IPS DF 19.7 (cell line): ENCODE data around the gene TTF1.
"Not testable (repeated sequence)": the region's sequence is repeated elsewhere in the genome, so short reads cannot be mapped to it uniquely, and the experiment has no call there.

ENCODE experiments used
- DNase-seq: peaks from one replicate; pipeline ENCODE4 v3.0.0-alpha.2; 2013; ENCODE audit warnings: low read depth, low spot score

TTF1 gene

DNA sequence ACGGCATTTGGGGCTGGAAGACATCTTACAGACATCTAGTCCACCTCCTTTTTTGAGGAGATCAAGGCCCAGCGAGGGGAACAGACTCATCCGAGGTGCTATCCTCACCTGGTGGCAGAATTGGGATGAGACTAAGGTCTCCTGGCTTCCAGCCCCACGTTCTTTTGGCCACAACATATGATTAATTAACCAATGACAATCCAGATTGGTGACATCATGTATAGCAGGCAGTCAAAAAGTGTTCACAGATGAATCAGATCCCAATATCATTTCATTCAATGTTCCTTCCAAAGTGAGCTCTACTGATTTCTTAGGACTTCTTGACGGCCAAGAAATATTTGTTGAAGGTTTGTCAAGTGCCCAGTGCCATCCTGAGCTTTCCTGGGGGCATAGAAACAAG, 7.3 kb upstream of the TTF1 start:
- no peak for DNase-seq

DNA sequence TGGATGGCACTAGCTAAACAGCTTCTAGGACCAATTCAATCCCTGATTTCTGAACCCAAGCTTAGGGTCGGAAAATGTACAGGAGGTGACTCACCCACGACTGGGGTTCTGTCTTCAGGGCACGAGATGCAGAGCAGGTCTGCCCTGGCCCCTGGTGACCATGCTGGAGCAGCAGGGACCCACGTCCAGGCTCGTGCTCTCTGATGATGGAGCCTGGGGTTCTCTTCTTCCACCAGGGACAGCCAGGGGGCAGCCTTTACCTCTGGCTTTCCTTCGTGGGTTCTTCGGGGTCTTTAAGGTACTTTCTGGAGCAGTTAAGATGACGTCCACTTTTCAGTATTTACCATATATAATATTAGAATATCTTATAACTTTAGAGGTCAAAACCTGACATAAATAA, 5.4 kb upstream of the TTF1 start:
- no peak for DNase-seq

DNA sequence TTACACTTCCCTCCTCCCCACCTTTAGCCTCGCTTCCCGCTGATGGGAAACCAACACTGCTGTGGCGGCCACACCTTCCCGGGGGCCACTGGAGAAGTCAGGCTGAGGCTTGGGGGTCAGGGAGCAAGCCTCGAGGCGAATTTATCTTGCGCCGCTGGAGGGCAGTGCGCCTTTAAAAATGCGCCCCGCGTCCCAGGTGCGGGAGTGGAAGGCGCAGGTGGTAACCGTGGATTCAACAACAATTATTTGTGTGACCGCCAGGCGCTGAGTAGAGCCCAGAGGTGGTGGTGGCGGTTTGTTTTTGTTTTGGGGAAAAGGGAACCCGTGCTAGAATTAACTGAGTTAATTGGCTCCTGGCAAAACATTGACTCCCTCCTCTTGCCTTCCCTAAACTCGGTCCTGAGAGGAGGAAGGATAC, 4.5 kb upstream of the TTF1 start:
- peak; percentile 45 for DNase-seq

GRCh38 chr9:132410642-132411041, 4.0 kb upstream of the TTF1 start:
- DNase-seq, result no peak

DNA sequence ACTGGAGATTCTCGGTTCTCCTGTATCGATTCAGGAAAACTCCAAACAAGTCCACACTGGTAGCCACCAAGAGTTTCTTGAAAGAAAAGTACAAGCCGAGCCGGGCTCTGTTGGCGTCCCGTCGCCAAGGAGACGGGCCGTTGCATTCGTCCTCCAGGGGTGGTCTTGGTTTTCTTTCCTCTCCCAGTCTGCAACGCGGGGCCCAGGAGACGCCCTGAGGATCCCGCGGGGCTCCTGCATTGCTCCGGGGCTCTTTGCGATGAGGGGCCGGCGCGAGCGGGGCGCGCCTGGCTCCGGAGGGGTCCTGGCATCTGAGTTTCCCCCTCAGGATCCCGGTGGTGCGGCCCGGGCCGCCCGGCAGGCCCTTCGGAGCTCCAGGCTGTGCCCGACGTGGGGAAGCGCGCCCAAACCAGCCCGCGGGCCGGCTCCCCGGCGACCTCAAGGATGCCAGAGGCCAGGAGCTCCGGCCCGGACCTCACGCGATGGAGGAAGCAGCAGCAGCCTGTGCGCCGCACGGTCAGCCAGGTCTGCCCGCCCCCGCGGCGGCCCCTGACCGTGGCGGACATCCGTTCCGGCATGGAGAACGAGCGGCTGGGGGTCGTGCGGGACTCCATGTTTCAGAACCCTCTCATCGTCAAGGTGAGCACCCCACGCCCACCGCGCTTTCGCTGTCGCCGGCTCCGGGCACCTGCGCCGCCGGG, 3.3 kb upstream of the TTF1 start, which contains the start of gene CFAP77:
TSS of gene CFAP77 (plus strand) at position 384 of the 701 bp plus-strand sequence. CDS start at position 445, 61 bp downstream.
- no peak for DNase-seq

DNA sequence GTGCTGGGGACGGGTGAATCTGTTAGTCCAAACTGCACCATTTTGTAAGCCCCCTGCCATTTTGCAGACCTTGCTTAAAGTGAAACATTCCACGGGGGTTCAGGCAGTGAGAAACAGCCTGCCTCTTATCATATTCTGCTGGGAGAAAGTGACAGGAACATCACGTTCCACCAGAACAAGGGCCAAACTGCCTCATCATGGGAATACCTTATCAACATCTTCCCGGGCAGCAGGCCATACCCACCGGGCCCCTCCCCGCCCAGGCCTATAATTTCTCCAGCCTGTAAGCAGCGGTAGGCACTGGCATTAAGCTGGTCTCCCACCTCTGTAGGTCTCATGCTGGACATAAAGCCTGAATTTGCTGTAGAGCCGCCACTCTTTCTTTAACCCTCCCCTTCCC, 1.9 kb upstream of the TTF1 start:
- no peak for DNase-seq

DNA sequence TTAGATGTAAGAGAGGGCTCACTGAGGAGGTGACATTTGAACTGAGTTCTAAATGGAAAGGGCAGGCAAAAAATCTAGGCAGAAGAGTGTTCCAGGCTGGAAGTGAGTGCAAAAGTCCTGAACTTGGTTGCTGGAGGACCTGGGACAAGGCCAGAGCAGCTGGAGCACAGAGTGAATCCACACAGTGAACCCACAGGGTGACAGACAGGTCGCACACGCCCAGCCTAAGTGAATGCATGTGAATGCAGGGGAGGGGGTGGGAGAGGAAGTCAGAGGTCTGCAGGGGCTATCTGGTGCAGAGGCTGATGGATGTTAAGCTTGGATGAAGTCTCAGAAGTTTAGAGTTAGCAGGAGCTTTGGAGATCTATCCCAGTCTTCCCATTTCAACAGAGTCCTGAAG, 556 bp upstream of the TTF1 start:
- DNase-seq, result no peak

GRCh38 chr9:132404228-132404881, 2.3 kb downstream of the TTF1 start:
- no peak for DNase-seq

- no peak for DNase-seq
Measured at GRCh38 chr9:132401824-132402223, 4.8 kb downstream of the TTF1 start.

- no peak for DNase-seq
Measured at GRCh38 chr9:132395560-132395959, 11.1 kb downstream of the TTF1 start.

DNA sequence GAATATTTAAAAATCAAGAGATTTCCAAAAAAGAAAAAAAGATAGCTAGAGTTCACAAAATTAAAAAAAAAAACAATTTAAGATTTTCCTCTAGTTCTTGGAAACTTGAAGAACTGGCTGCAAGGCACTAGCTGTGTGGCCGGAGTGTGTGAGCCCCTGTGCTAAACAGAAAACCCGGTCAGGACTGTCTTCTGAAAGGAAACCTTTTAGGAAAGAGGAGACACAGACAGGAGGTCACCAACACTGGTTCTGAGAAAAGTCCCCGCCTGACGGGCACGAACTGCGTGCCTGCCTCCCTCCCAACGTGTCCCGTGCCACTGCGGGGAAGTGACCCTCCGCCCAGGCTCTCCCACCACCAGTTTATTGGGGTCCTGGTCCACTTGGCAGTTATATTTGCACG, 15.2 kb downstream of the TTF1 start:
- no peak for DNase-seq

GRCh38 chr9:132390966-132391365, 15.7 kb downstream of the TTF1 start:
- no peak for DNase-seq

DNA sequence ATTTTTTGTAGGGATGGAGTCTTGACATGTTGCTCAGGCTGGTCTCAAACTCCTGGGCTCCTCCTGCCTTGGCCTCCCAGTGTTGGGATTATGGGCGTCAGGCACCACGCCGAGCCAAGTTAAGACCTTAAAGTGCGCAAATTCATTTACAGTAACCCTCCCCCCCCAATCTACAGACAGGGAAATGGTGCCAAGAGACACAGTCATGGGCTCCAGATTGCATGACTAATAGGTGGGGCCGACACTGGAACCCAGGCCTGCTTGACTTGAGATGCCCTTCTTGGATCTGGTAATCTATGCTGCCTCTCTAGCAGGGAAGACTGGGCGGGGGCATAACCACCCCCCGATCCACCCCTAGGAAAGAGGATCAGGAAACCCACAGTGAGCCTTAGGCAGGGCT, 19.5 kb downstream of the TTF1 start:
- DNase-seq, result no peak

- DNase-seq, result no peak
Measured at GRCh38 chr9:132384376-132384775, 22.3 kb downstream of the TTF1 start.

GRCh38 chr9:132383462-132383883, 23.2 kb downstream of the TTF1 start:
- no peak for DNase-seq

- no peak for DNase-seq
Measured at GRCh38 chr9:132381966-132382541, 24.6 kb downstream of the TTF1 start.

GRCh38 chr9:132378416-132378815, 28.2 kb downstream of the TTF1 start:
- DNase-seq, result not testable (repeated sequence)

DNA sequence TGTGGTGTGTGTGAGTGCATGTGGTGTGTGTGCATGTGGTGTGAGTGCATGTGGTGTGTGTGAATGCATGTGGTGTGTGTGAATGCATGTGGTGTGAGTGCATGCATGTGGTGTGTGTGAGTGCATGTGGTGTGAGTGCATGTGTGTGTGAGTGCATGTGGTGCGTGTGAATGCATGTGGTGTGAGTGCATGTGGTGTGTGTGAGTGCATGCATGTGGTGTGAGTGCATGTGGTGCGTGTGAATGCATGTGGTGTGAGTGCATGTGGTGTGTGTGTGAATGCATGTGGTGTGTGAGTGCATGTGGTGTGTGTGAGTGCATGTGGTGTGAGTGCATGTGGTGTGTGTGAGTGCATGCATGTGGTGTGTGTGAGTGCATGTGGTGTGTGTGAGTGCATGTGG, 28.9 kb downstream of the TTF1 start:
- DNase-seq, result not testable (repeated sequence)

DNA sequence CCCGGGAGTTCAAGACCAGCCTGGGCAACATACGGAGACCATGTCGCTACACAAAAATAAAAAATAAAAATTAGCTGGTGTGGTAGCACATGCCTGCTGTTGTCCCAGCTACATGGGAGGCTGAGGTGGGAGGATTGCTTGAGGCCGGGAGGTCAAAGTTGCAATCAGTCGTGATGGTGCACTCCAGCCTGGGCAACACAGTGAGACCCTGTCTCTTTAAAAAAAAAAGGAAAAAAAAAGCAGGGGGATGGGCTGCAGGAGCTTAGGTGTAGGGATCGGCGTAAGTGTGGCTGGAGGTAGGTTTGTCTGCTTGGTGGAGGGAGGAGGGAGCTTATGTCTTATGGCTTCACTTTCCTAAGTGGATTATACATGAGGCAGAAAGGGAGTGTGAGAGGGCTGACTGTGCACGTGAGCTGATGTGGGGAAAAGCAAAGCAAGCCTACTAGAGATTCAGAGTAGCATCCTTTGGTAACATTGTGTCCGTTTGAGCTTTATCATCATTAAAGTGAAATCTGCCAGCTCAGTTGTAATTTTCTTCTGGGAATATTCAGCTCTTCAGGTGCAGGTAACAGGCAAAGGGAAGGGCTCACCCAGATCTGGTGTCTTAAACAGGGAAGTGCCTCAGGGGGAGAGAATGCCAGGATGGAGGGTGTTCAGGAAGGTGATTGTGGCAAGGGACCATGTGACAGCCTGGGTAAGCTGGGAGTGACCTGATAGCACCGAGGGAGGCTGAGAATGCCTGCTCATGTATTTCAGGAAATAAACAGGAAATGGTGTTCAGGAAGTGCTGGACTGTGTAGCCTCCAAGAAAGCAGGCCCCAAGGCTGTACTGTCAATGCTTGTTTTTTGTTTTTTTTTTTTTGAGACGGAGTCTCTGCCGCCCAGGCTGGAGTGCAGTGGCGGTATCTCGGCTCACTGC, 34.2 kb downstream of the TTF1 start:
- no peak for DNase-seq

DNA sequence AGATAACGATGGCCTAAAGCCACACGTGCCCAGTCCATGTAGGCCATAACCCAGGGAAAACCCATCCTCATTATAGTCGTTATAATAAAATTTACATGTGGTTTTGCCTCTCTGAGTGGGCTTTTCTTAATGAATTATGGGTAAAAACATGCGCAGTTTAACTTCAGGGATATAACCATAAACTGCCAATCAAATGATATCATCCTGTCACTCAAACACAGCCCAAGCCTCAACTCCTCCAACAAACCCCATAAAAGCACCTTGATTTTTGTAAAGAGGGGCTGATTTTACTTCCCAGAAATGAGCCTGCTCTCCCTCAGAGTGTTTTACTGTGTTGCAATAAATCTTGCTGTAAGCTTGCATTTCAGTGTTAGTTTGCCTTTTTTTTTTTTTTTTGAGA, 36.0 kb downstream of the TTF1 start:
- DNase-seq, result no peak

DNA sequence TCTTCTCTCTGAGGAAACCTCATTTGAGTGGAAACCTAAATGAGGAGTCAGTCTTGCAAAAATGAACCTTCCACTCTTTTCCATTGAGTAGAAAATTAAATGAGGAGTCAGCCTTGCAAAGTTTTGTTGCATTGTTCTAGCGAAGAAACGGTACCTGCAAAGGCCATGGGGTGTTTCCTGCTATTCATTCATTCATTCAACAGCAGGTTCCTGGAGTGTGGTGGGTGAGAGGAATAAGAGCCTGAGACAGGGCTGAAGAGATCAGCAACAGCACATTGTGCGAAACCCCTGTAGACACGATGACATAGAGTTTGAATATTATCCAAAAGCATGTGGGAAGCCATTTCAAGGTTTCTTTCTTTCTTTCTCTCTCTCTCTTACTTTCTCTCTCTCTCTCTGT, 37.2 kb downstream of the TTF1 start:
- DNase-seq, result no peak
